GM21526 (cell line): ENCODE data around the gene SLC29A3.
A peak's percentile ranks its signal among the peaks of the same experiment; 100 is the strongest.
"Not testable (repeated sequence)": the region's sequence is repeated elsewhere in the genome, so short reads cannot be mapped to it uniquely, and the experiment has no call there.

Experiments used
- ATAC-seq: cut with Tn5 transposase; IDR thresholded peaks from one replicate; pipeline ENCODE4 v1.9.1; 2021; ENCODE audit warnings: moderate library complexity; ENCODE audit not compliant: unreplicated experiment, low FRiP score

SLC29A3 gene

GRCh38 chr10:71343392-71343773 is 24.3 kb downstream of the SLC29A3 start:
- ATAC-seq, result no peak

- no peak for ATAC-seq
Measured at GRCh38 chr10:71344154-71344925, 25.3 kb downstream of the SLC29A3 start.

GRCh38 chr10:71344993-71345480 is 26.0 kb downstream of the SLC29A3 start:
- ATAC-seq, result no peak

- ATAC-seq, result no peak
Measured at GRCh38 chr10:71345694-71346093, 26.6 kb downstream of the SLC29A3 start.

- ATAC-seq, result no peak
Measured at GRCh38 chr10:71346731-71347130, 27.7 kb downstream of the SLC29A3 start.

- ATAC-seq, result no peak
Measured at GRCh38 chr10:71347587-71348395, 28.7 kb downstream of the SLC29A3 start.

- ATAC-seq, result no peak
Measured at GRCh38 chr10:71348850-71349249, 29.8 kb downstream of the SLC29A3 start.

- no peak for ATAC-seq
Measured at GRCh38 chr10:71349406-71349805, 30.3 kb downstream of the SLC29A3 start.

GRCh38 chr10:71351087-71351486 is 32.0 kb downstream of the SLC29A3 start:
- ATAC-seq, result no peak

GRCh38 chr10:71351628-71352319 is 32.7 kb downstream of the SLC29A3 start:
- no peak for ATAC-seq

- no peak for ATAC-seq
Measured at GRCh38 chr10:71353639-71354038, 34.6 kb downstream of the SLC29A3 start.

- no peak for ATAC-seq
Measured at GRCh38 chr10:71354776-71355175, 35.7 kb downstream of the SLC29A3 start.

- ATAC-seq, result no peak
Measured at GRCh38 chr10:71355886-71356285, 36.8 kb downstream of the SLC29A3 start.

- ATAC-seq, result no peak
Measured at GRCh38 chr10:71357792-71358265, 38.8 kb downstream of the SLC29A3 start.

- no peak for ATAC-seq
Measured at GRCh38 chr10:71358277-71358676, 39.2 kb downstream of the SLC29A3 start.

- not testable (repeated sequence) for ATAC-seq
Measured at GRCh38 chr10:71358906-71359305, 39.8 kb downstream of the SLC29A3 start.

GRCh38 chr10:71359364-71360046 is 40.4 kb downstream of the SLC29A3 start:
- ATAC-seq, result peak; percentile 62

GRCh38 chr10:71360735-71361134 is 41.7 kb downstream of the SLC29A3 start:
- ATAC-seq, result no peak

- ATAC-seq, result no peak
Measured at GRCh38 chr10:71361581-71361980, 42.5 kb downstream of the SLC29A3 start.

- ATAC-seq, result no peak
Measured at GRCh38 chr10:71362141-71362540, 43.1 kb downstream of the SLC29A3 start.
